SK-N-MC (cell line): Measurements from ENCODE around the gene DNAH8.

ENCODE experiments used
- DNase-seq: peaks from one replicate; pipeline ENCODE4 v3.0.0-alpha.2; 2011; ENCODE audit warnings: low read depth, low spot score
- H3K27ac ChIP-seq: fragments of 200-600 bp; sonication (generic); 2 replicates; pipeline ENCODE4 v1.5.1; 2016; ENCODE audit warnings: mixed run types
- H3K36me3 ChIP-seq: fragments of 200-600 bp; sonication (generic); 2 replicates; pipeline ENCODE4 v1.6.1; 2017; ENCODE audit warnings: antibody characterized with exemption, low read length, mixed read lengths; ENCODE audit not compliant: insufficient read depth
- H3K4me3 ChIP-seq: fragments of 200-600 bp; sonication (generic); 2 replicates; pipeline ENCODE4 v1.5.1; 2016
- H3K9ac ChIP-seq: fragments of 200-600 bp; sonication (generic); 2 replicates; pipeline ENCODE4 v1.8.0; 2017; ENCODE audit warnings: mixed run types, mixed read lengths; ENCODE audit not compliant: insufficient read length
- H3K9me3 ChIP-seq: fragments of 200-600 bp; sonication (generic); 2 replicates; pipeline ENCODE4 v1.6.1; 2017; ENCODE audit warnings: low read depth, mild to moderate bottlenecking, antibody characterized with exemption, low read length, moderate library complexity, mixed read lengths
- EZH2 ChIP-seq: fragments of 200-600 bp; sonication (generic); IDR thresholded peaks from one replicate; pipeline ENCODE4 v1.6.1; 2017; ENCODE audit warnings: antibody characterized with exemption
- FOXP2 ChIP-seq: optimal IDR thresholded peaks from 2 replicates; pipeline ENCODE3; 2011; ENCODE audit warnings: mild to moderate bottlenecking, moderate library complexity; ENCODE audit not compliant: insufficient read depth; ENCODE audit errors: extremely low read length, control extremely low read depth
- POLR2AphosphoS5 ChIP-seq: IDR thresholded peaks from 2 replicates; pipeline ENCODE4 v1.6.1; 2012; ENCODE audit warnings: mild to moderate bottlenecking, low read depth, low read length, borderline replicate concordance

DNAH8 gene

GRCh38 chr6:38753707-38754106, 38.6 kb downstream of the DNAH8 start:
- TF ChIP-seq FOXP2 (no peak), POLR2AphosphoS5 (no peak), EZH2 (no peak)

DNA sequence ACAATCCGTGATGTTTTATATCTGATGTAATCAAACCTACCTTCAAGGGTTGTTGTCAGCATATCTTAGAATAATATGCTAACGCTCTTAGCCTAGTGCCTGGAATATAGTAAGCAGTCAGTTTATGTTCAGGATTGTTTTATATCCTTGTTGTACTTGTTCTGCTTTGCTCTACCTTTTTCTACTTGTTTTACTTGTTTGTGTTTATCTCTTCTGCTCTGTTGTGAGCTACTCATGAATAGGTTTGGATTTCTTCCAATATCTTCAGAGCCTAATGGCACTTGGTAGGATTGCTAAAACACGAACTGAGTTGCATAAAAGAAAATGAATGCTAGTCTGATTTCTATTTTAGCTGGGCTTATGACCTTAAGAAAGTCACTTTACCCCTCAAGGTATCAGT, 40.1 kb downstream of the DNAH8 start:
- Histone ChIP-seq H3K4me3 (no peak overlapping the region), H3K36me3 (no peaks in the 10 kb centered on the region), H3K9ac (no peak overlapping the region), H3K27ac (no peak overlapping the region), H3K9me3 (no peaks in the 10 kb centered on the region)
- DNase-seq = no peak
- no peak for TF ChIP-seq FOXP2
- TF ChIP-seq POLR2AphosphoS5 = no peak
- no peak for TF ChIP-seq EZH2

More at GRCh38 chr6:38753707-38754106, 38.6 kb downstream of the DNAH8 start:
- no peak overlapping the region for H3K9ac ChIP-seq
- H3K27ac ChIP-seq = no peak overlapping the region
- no peaks in the 10 kb centered on the region for H3K36me3 ChIP-seq
- no peak for DNase-seq
- H3K4me3 ChIP-seq = no peak overlapping the region
- H3K9me3 ChIP-seq = no peaks in the 10 kb centered on the region

DNA sequence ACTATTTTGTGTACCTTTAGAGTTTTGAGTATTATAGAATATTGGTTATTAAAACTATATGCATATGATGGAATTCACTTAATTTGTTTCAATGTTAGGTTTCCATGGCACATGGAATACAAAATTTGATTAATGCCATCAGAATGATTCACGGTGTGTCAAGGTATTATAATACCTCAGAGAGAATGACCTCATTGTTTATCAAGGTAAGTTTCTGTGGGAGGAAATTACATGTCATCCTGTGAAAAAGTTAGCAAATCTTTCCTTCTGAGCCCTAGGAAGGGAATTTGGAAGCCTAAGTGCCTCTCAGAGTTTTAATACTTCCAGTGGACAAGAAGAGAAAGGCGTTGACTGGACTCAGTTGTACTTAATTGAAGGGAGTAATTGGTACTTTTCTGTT, 40.8 kb downstream of the DNAH8 start:
- no peak overlapping the region for H3K4me3 ChIP-seq
- no peak overlapping the region for H3K9ac ChIP-seq
- H3K27ac ChIP-seq = no peak overlapping the region
- TF ChIP-seq EZH2 (no peak), FOXP2 (no peak), POLR2AphosphoS5 (no peak)
- no peaks in the 10 kb centered on the region for H3K36me3 ChIP-seq
- H3K9me3 ChIP-seq = no peaks in the 10 kb centered on the region
- no peak for DNase-seq

GRCh38 chr6:38760097-38760496, 45.0 kb downstream of the DNAH8 start:
- no peak for DNase-seq
- H3K9ac ChIP-seq = no peak overlapping the region

GRCh38 chr6:38762848-38763247, 47.7 kb downstream of the DNAH8 start:
- Histone ChIP-seq H3K4me3 (no peak overlapping the region), H3K9me3 (no peaks in the 10 kb centered on the region), H3K9ac (no peak overlapping the region), H3K36me3 (no peaks in the 10 kb centered on the region), H3K27ac (no peak overlapping the region)
- no peak for TF ChIP-seq POLR2AphosphoS5
- no peak for TF ChIP-seq EZH2
- TF ChIP-seq FOXP2 = no peak
- DNase-seq = no peak

More at GRCh38 chr6:38760097-38760496, 45.0 kb downstream of the DNAH8 start:
- no peak overlapping the region for H3K27ac ChIP-seq
- no peak for TF ChIP-seq EZH2
- no peak for TF ChIP-seq FOXP2
- no peak for TF ChIP-seq POLR2AphosphoS5
- H3K36me3 ChIP-seq = no peaks in the 10 kb centered on the region
- H3K4me3 ChIP-seq = no peak overlapping the region
- no peaks in the 10 kb centered on the region for H3K9me3 ChIP-seq

- Histone ChIP-seq H3K27ac (no peak overlapping the region), H3K9me3 (no peaks in the 10 kb centered on the region), H3K36me3 (no peaks in the 10 kb centered on the region), H3K4me3 (no peak overlapping the region), H3K9ac (no peak overlapping the region)
- TF ChIP-seq EZH2 (no peak), POLR2AphosphoS5 (no peak), FOXP2 (no peak)
- DNase-seq = no peak
These were observed 52.4 kb downstream of the DNAH8 start for GRCh38 chr6:38767560-38767959.

DNA sequence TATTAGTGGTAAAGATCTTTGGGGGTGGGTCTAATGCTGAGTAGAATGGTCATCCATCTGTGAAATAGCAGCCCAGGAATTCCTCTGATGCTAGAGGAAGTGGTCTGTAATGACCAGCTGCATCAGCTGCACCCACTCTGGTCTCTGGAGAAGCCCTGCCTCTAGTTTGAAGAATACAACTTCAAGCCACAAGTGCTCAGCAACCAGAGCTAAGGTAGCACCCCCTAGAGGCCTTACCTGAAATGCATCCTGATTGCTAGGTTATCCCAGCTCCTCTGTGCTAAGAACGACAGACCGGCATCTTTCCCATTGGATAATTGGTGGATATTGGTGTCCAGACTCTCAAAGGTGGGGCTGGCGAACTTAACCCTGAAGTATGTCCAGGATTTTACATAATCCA, 58.2 kb downstream of the DNAH8 start:
- Histone ChIP-seq H3K27ac (no peak overlapping the region), H3K9me3 (no peaks in the 10 kb centered on the region), H3K36me3 (no peaks in the 10 kb centered on the region), H3K4me3 (no peak overlapping the region), H3K9ac (no peak overlapping the region)
- DNase-seq = no peak
- TF ChIP-seq POLR2AphosphoS5 = no peak
- no peak for TF ChIP-seq EZH2
- no peak for TF ChIP-seq FOXP2

DNA sequence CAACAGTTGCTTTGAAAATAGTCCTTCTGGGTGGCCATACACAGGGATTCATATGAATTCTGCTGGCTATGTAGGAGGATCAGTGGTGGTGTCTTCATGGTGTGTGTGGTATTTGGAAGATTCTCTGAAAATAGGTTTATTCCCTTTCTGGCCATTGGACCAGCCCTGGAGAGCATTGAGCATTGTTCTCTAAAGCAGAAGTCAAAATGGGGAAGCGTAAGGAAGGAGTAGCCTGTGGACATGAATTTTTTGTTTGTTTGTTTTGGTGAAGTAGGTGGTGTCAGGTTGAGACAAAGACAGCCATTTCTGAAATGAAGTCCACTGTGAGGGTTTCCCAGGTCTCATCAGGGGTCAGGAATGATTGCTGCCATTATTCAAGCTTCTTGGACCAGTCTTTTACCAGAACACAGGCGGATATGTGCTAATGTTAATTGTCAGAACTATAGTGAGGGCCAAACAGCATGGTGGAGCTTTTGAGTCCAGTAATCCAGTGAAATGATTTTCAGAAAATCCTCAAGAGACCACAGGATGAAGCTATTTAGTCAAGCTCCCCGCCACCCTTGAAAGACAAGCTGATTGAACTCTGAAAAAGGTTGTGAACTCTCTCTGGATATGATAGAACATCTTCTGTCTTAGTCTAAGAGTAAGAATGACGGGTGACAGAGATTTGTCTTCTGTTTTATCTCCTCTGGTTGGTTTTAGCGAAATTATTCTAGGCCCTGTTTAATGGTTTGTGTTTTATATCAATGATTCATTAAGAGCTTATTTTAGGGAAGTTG, 60.0 kb downstream of the DNAH8 start:
- no peak for DNase-seq
- H3K4me3 ChIP-seq = no peak overlapping the region

More for the DNA sequence above, 60.0 kb downstream of the DNAH8 start:
- no peaks in the 10 kb centered on the region for H3K9me3 ChIP-seq
- H3K27ac ChIP-seq = no peak overlapping the region
- no peak for TF ChIP-seq FOXP2
- TF ChIP-seq POLR2AphosphoS5 = no peak
- no peak for TF ChIP-seq EZH2
- no peaks in the 10 kb centered on the region for H3K36me3 ChIP-seq
- no peak overlapping the region for H3K9ac ChIP-seq
